Keratinocyte (primary cell): ENCODE data around the gene ITGAD. TPM values are rescaled to one million over a fixed set of nuclear protein-coding genes. Genes with fewer than 3 reads are reported as not detected.

Experiments used
- DNase-seq: peaks from one replicate; pipeline ENCODE4 v3.0.0-alpha.2; 2011; ENCODE audit warnings: low read depth, missing footprints, low spot score
- FAIRE-seq: peaks from 2 replicates; lab custom pipeline; 2011; peaks lifted over from hg19 to GRCh38; lab: Jason Lieb, UNC
- H2AFZ ChIP-seq: 2 replicates; pipeline ENCODE4 v1.6.0; 2012; ENCODE audit warnings: low read length, control low read depth, inconsistent platforms; ENCODE audit not compliant: control insufficient read depth
- H3K27ac ChIP-seq: 2 replicates; pipeline ENCODE4 v1.5.1; 2011; ENCODE audit warnings: low read length; ENCODE audit not compliant: control insufficient read depth, insufficient read depth
- H3K27me3 ChIP-seq: 3 replicates; pipeline ENCODE4 v1.6.0; 2011; ENCODE audit warnings: low read length; ENCODE audit not compliant: control insufficient read depth, insufficient read depth; ENCODE audit errors: extremely low read depth
- H3K36me3 ChIP-seq, 2 experiments: 2 replicates in 1 of 2; 3 replicates in 1 of 2; pipeline ENCODE4 v1.5.1; 2011; ENCODE audit warnings: low read length in 2 of 2, mild to moderate bottlenecking in 1 of 2; ENCODE audit not compliant: control insufficient read depth in 2 of 2, insufficient read depth in 2 of 2; ENCODE audit errors: extremely low read depth in 1 of 2
- H3K4me1 ChIP-seq: 3 replicates; pipeline ENCODE4 v1.5.1; 2011; ENCODE audit warnings: low read length; ENCODE audit not compliant: control insufficient read depth, insufficient read depth; ENCODE audit errors: extremely low read depth
- H3K4me2 ChIP-seq: 3 replicates; pipeline ENCODE4 v1.6.0; 2011; ENCODE audit warnings: low read depth, low read length; ENCODE audit not compliant: control insufficient read depth, insufficient read depth; ENCODE audit errors: extremely low read depth
- H3K4me3 ChIP-seq, 3 experiments: fragments of 200-600 bp in 1 of 3; sonication (generic) in 1 of 3; 2 replicates in 2 of 3; 3 replicates in 1 of 3; pipeline ENCODE4 v1.5.1; 2011 to 2016; ENCODE audit warnings: low read length in 3 of 3, mild to moderate bottlenecking in 3 of 3, control low read depth in 2 of 3, inconsistent platforms in 1 of 3, low read depth in 1 of 3, mixed read lengths in 1 of 3, mixed run types in 1 of 3, moderate library complexity in 1 of 3; ENCODE audit not compliant: control insufficient read depth in 2 of 3, insufficient read depth in 2 of 3; ENCODE audit errors: extremely low read depth in 1 of 3
- H3K79me2 ChIP-seq: 2 replicates; pipeline ENCODE4 v1.6.0; 2012; ENCODE audit warnings: low read length; ENCODE audit not compliant: control insufficient read depth, insufficient read depth
- H3K9ac ChIP-seq: 3 replicates; pipeline ENCODE4 v1.6.0; 2011; ENCODE audit warnings: low read length; ENCODE audit not compliant: control insufficient read depth, insufficient read depth; ENCODE audit errors: extremely low read depth
- H3K9me1 ChIP-seq: 3 replicates; pipeline ENCODE4 v1.6.0; 2011; ENCODE audit warnings: low read length; ENCODE audit not compliant: control insufficient read depth, insufficient read depth; ENCODE audit errors: extremely low read depth
- H3K9me3 ChIP-seq: 2 replicates; pipeline ENCODE4 v1.5.1; 2012; ENCODE audit warnings: low read depth, low read length; ENCODE audit not compliant: control insufficient read depth
- H4K20me1 ChIP-seq: 3 replicates; pipeline ENCODE4 v1.6.0; 2011; ENCODE audit warnings: low read length; ENCODE audit not compliant: control insufficient read depth, insufficient read depth; ENCODE audit errors: extremely low read depth
- EZH2 ChIP-seq: IDR thresholded peaks from one replicate; pipeline ENCODE4 v1.6.1; 2012; ENCODE audit warnings: inconsistent platforms, mild to moderate bottlenecking, low read length, moderate library complexity
- dilution Hi-C: fragments of 300-500 bp; cut with MboI; formaldehyde crosslinking; loops from one replicate; pipeline ENCODE4 v1.7.0; 2020; ENCODE audit warnings: low sequenced_read_pairs; ENCODE audit not compliant: extremely low pct_ligation_motif_present
- polyA plus RNA-seq, 5 experiments: library from polyadenylated mRNA; depleted of rRNA in 3 of 5; stranded (reverse) in 3 of 5; stranded (forward) in 1 of 5; unstranded in 1 of 5; fragments of >200 nt; gene quantifications; 1 replicate in 1 of 5; 2 replicates in 3 of 5; 3 replicates in 1 of 5; pipeline versions ENCODE4 v1.2.1 to v1.2.3, GENCODE V29; 2011 to 2012; ENCODE audit warnings: missing spikeins in 2 of 5, low read depth in 1 of 5, low replicate concordance in 1 of 5
- TF ChIP-seq, protein P1 (sequence below), 3 experiments: IDR thresholded peaks in 1 of 3; conservative IDR thresholded peaks in 1 of 3; optimal IDR thresholded peaks in 1 of 3; 2 replicates in 2 of 3; 3 replicates in 1 of 3; pipeline versions ENCODE3 to v1.5.1; 2011; ENCODE audit warnings: low read length in 3 of 3, mild to moderate bottlenecking in 3 of 3, moderate library complexity in 2 of 3, control low read depth in 1 of 3, inconsistent platforms in 1 of 3; ENCODE audit not compliant: insufficient read depth in 2 of 3; ENCODE audit errors: extremely low read depth in 1 of 3

ITGAD gene
- polyA plus RNA-seq, 1 donor (not counting 4 experiments of a cell fraction or from before 2014, with no cell fraction given): not detected

- Histone ChIP-seq H3K9ac (no peak overlapping the region), H3K4me2 (no peak overlapping the region), H3K27me3 (no peaks in the 10 kb centered on the region), H3K36me3 (no peaks in the 10 kb centered on the region), H2AFZ (no peak overlapping the region), H3K4me1 (peaks cover 8% of the 10 kb centered on the region), H4K20me1 (no peaks in the 10 kb centered on the region), H3K9me1 (no peaks in the 10 kb centered on the region), H3K27ac (no peak overlapping the region), H3K79me2 (no peaks in the 10 kb centered on the region), H3K9me3 (no peaks in the 10 kb centered on the region), H3K4me3 (no peak overlapping the region)
- TF ChIP-seq EZH2: no peak
- TF ChIP-seq, protein P1, sequence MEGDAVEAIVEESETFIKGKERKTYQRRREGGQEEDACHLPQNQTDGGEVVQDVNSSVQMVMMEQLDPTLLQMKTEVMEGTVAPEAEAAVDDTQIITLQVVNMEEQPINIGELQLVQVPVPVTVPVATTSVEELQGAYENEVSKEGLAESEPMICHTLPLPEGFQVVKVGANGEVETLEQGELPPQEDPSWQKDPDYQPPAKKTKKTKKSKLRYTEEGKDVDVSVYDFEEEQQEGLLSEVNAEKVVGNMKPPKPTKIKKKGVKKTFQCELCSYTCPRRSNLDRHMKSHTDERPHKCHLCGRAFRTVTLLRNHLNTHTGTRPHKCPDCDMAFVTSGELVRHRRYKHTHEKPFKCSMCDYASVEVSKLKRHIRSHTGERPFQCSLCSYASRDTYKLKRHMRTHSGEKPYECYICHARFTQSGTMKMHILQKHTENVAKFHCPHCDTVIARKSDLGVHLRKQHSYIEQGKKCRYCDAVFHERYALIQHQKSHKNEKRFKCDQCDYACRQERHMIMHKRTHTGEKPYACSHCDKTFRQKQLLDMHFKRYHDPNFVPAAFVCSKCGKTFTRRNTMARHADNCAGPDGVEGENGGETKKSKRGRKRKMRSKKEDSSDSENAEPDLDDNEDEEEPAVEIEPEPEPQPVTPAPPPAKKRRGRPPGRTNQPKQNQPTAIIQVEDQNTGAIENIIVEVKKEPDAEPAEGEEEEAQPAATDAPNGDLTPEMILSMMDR (optimal IDR thresholded peaks at IDR 0.05 in 1 of 3, IDR thresholded peaks at IDR 0.05 in 1 of 3, conservative IDR thresholded peaks at IDR 0.05 in 1 of 3; ENCODE audit: extremely low read depth in 1 of 3, insufficient read depth in 2 of 3, low read length in 3 of 3): no peak
- DNase-seq (no peak), FAIRE-seq (no peak)
- dilution Hi-C loops: no loop called here
Measured at GRCh38 chr16:31386157-31386984, 6.8 kb upstream of the ITGAD start.

GRCh38 chr16:31388535-31388934 lies 4.6 kb upstream of the ITGAD start:
- TF ChIP-seq EZH2: no peak
- TF ChIP-seq, protein P1 (optimal IDR thresholded peaks at IDR 0.05 in 1 of 3, IDR thresholded peaks at IDR 0.05 in 1 of 3, conservative IDR thresholded peaks at IDR 0.05 in 1 of 3; ENCODE audit: extremely low read depth in 1 of 3, insufficient read depth in 2 of 3, low read length in 3 of 3): no peak
- H3K79me2 ChIP-seq: no peaks in the 10 kb centered on the region
- no peak overlapping the region for H3K4me2 ChIP-seq
- H4K20me1 ChIP-seq: no peaks in the 10 kb centered on the region
- peaks cover 8% of the 10 kb centered on the region for H3K4me1 ChIP-seq
- no peak overlapping the region for H3K27ac ChIP-seq
- H2AFZ ChIP-seq: no peak overlapping the region
- FAIRE-seq: no peak
- H3K9ac ChIP-seq: no peak overlapping the region
- no peaks in the 10 kb centered on the region for H3K9me1 ChIP-seq
- H3K9me3 ChIP-seq: no peaks in the 10 kb centered on the region
- no peak overlapping the region for H3K4me3 ChIP-seq
- dilution Hi-C loops: no loop called here
- DNase-seq: no peak
- H3K27me3 ChIP-seq: no peaks in the 10 kb centered on the region
- H3K36me3 ChIP-seq: no peaks in the 10 kb centered on the region
